GM12878 (cell line): Measurements from ENCODE around the gene DCTN2. TPM values are rescaled to one million over a fixed set of nuclear protein-coding genes. Genes with fewer than 3 reads are reported as not detected.
A peak's percentile ranks its signal among the peaks of the same experiment; 100 is the strongest.

ENCODE experiments used
- CEBPB ChIP-seq, 2 experiments: fragments of 150-350 bp in 1 of 2; IDR thresholded peaks; 2 replicates each; pipeline ENCODE4 v1.6.1; 2012 to 2014; ENCODE audit warnings: low read depth in 2 of 2, low read length in 2 of 2, borderline replicate concordance in 1 of 2, inconsistent platforms in 1 of 2
- CHD4 ChIP-seq: fragments of 200-600 bp; sonication (generic); IDR thresholded peaks from 2 replicates; pipeline ENCODE4 v1.6.1; 2016; ENCODE audit warnings: mild to moderate bottlenecking
- FOXM1 ChIP-seq: IDR thresholded peaks from 2 replicates; pipeline ENCODE4 v1.6.1; 2012; ENCODE audit warnings: low read depth, mild to moderate bottlenecking, inconsistent platforms, low read length, moderate library complexity
- GATAD2B ChIP-seq: fragments of 450-650 bp; conservative IDR thresholded peaks from 2 replicates; pipeline ENCODE4 v1.6.1; 2017; ENCODE audit warnings: low read depth, mild to moderate bottlenecking, moderate library complexity
- HCFC1 ChIP-seq: fragments of 150-350 bp; IDR thresholded peaks from 2 replicates; pipeline ENCODE4 v1.6.1; 2014; ENCODE audit warnings: low read length
- IRF4 ChIP-seq: IDR thresholded peaks from 2 replicates; pipeline ENCODE4 v1.6.1; 2011; ENCODE audit warnings: low read depth, low read length
- KDM1A ChIP-seq: fragments of 200-600 bp; sonication (generic); IDR thresholded peaks from 2 replicates; pipeline ENCODE4 v1.6.1; 2016; ENCODE audit warnings: borderline replicate concordance
- MEF2A ChIP-seq: IDR thresholded peaks from 2 replicates; pipeline ENCODE4 v1.6.1; 2011; ENCODE audit warnings: low read depth, mild to moderate bottlenecking, low read length, moderate library complexity; ENCODE audit not compliant: insufficient read depth
- NR2C1 ChIP-seq: fragments of 450-650 bp; IDR thresholded peaks from 2 replicates; pipeline ENCODE4 v1.6.1; 2017; ENCODE audit warnings: antibody characterized with exemption, mild to moderate bottlenecking, moderate library complexity
- PAX8 ChIP-seq: fragments of 450-650 bp; IDR thresholded peaks from 2 replicates; pipeline ENCODE4 v1.6.1; 2017; ENCODE audit warnings: mild to moderate bottlenecking, moderate library complexity
- POLR2AphosphoS2 ChIP-seq: IDR thresholded peaks from 2 replicates; pipeline ENCODE4 v1.6.1; 2011; ENCODE audit warnings: low read depth, mild to moderate bottlenecking, low read length, improper control_type of control experiment, moderate library complexity
- POLR2AphosphoS5 ChIP-seq: IDR thresholded peaks from 2 replicates; pipeline ENCODE4 v1.6.1; 2011; ENCODE audit warnings: mild to moderate bottlenecking, low read length, inconsistent platforms
- SP1 ChIP-seq: IDR thresholded peaks from one replicate; pipeline ENCODE4 v1.6.1; 2011; ENCODE audit warnings: low read depth, low read length
- SREBF2 ChIP-seq: IDR thresholded peaks from 2 replicates; pipeline ENCODE4 v1.6.1; 2012; ENCODE audit warnings: mild to moderate bottlenecking, low read length
- STAT1 ChIP-seq: fragments of 450-650 bp; conservative IDR thresholded peaks from 2 replicates; pipeline ENCODE4 v1.6.1; 2014; ENCODE audit warnings: antibody characterized with exemption, mild to moderate bottlenecking
- TCF12 ChIP-seq: IDR thresholded peaks from 2 replicates; pipeline ENCODE4 v1.6.1; 2011; ENCODE audit warnings: low read depth, mild to moderate bottlenecking, low read length
- ZNF24 ChIP-seq: fragments of 450-650 bp; IDR thresholded peaks from 2 replicates; pipeline ENCODE4 v1.6.1; 2017; ENCODE audit warnings: antibody characterized with exemption, mild to moderate bottlenecking
- polyA plus RNA-seq, 11 experiments: library from polyadenylated mRNA; depleted of rRNA in 4 of 11; unstranded in 6 of 11; stranded (reverse) in 5 of 11; fragments of >200 nt; fragmentation: Nextera tagmentation in 4 of 11; fragmentation: Illumina TruSeq in 1 of 11; extraction: Ambion mirVana in 4 of 11; extraction: Trizol in 1 of 11; gene quantifications; 1 replicate in 1 of 11; 2 replicates in 10 of 11; pipeline versions ENCODE4 v1.2.1 to v1.2.3, GENCODE V29; 2011 to 2016; ENCODE audit warnings: inconsistent platforms in 2 of 11, missing spikeins in 2 of 11, low read depth in 1 of 11
- total RNA-seq, 4 experiments: library from RNA; depleted of rRNA in 3 of 4; stranded (reverse); fragments of >200 nt in 3 of 4; fragmentation: Illumina TruSeq in 1 of 4; extraction: Trizol in 1 of 4; gene quantifications; 2 replicates each; pipeline versions ENCODE4 v1.2.1 to v1.2.3, GENCODE V29; 2013 to 2021
- TF ChIP-seq, protein P1 (sequence below): fragments of 450-650 bp; IDR thresholded peaks from 2 replicates; pipeline ENCODE4 v1.6.1; 2017; ENCODE audit warnings: antibody characterized with exemption, mild to moderate bottlenecking, moderate library complexity
- TF ChIP-seq, protein P2 (sequence below): fragments of 450-650 bp; IDR thresholded peaks from 2 replicates; pipeline ENCODE4 v1.6.1; 2016; ENCODE audit warnings: mild to moderate bottlenecking
- TF ChIP-seq, protein P3 (sequence below): fragments of 450-650 bp; IDR thresholded peaks from 2 replicates; pipeline ENCODE4 v1.6.1; 2017; ENCODE audit warnings: mild to moderate bottlenecking, low read depth, inconsistent platforms; ENCODE audit not compliant: poor library complexity, severe bottlenecking
- TF ChIP-seq, protein P4 (sequence below): IDR thresholded peaks from 2 replicates; pipeline ENCODE4 v1.6.1; 2012; ENCODE audit warnings: low read depth, low read length, improper control_type of control experiment
- TF ChIP-seq, protein P5 (sequence below): fragments of 450-650 bp; IDR thresholded peaks from 2 replicates; pipeline ENCODE4 v1.6.1; 2017; ENCODE audit warnings: low read depth, mild to moderate bottlenecking, moderate library complexity

DCTN2 gene
- total and polyA plus RNA-seq, 10 of the 15 experiments (the other 5 are each of a cell fraction or from before 2014, with no cell fraction given): 32.3 to 171 (median 100) TPM

DNA sequence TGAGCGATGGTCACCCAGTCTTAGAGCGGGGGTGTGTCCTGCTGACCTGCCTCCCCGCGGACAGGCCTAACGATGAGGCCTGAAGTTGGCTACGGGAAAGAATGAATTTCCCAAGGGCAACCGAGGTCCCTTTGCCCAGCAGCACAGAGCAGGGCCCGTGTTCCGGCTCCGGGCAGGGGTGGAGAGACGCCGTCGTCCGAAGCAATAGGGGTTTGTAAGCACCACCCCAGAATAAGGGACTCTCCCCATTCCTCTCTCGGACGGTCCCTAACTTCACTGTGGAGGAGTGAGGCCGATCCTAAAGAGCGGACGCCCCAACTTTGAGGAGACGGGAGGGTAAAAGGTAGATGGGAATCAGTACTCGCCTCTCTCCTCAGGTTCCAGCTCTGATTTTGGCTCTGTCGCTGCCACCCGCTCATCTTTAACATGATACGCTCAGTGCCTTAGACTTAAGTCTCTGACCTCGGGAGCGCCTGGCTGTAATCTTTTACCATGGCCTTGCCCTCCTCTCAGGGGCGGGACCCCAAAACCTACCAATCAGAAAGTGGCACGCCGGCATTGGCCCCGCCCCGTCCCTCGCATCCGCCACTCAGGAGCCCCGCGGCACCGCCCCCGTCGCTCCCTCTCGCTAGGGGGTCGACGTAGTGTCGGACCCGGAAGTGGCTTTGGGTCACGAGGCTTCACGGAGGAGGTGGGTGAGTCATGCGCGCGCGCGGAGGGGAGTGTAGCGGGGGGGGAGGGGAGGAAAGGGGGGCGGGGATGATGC is 26.8 kb downstream of the DCTN2 start, which contains the start of gene DDIT3 (continued):
- no peak for TF ChIP-seq SREBF2
- no peak for TF ChIP-seq CHD4
- no peak for TF ChIP-seq HCFC1
- no peak for TF ChIP-seq MEF2A
- TF ChIP-seq STAT1: peak; percentile 49; the same call in 1 of the 2 replicates
- TF ChIP-seq, protein P1, sequence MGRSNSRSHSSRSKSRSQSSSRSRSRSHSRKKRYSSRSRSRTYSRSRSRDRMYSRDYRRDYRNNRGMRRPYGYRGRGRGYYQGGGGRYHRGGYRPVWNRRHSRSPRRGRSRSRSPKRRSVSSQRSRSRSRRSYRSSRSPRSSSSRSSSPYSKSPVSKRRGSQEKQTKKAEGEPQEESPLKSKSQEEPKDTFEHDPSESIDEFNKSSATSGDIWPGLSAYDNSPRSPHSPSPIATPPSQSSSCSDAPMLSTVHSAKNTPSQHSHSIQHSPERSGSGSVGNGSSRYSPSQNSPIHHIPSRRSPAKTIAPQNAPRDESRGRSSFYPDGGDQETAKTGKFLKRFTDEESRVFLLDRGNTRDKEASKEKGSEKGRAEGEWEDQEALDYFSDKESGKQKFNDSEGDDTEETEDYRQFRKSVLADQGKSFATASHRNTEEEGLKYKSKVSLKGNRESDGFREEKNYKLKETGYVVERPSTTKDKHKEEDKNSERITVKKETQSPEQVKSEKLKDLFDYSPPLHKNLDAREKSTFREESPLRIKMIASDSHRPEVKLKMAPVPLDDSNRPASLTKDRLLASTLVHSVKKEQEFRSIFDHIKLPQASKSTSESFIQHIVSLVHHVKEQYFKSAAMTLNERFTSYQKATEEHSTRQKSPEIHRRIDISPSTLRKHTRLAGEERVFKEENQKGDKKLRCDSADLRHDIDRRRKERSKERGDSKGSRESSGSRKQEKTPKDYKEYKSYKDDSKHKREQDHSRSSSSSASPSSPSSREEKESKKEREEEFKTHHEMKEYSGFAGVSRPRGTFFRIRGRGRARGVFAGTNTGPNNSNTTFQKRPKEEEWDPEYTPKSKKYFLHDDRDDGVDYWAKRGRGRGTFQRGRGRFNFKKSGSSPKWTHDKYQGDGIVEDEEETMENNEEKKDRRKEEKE: no peak
- TF ChIP-seq POLR2AphosphoS2: peak; percentile 99
- TF ChIP-seq POLR2AphosphoS5: peak; percentile 100
- TF ChIP-seq CEBPB (IDR thresholded peaks at IDR 0.05; ENCODE audit: borderline replicate concordance in 1 of 2, low read depth in 2 of 2, low read length in 2 of 2): no peak
- no peak for TF ChIP-seq GATAD2B
- TF ChIP-seq SP1: peak; percentile 85
- no peak for TF ChIP-seq ZNF24
- no peak; the same call in 1 of the 2 replicates for TF ChIP-seq PAX8
- no peak for TF ChIP-seq FOXM1
- no peak for TF ChIP-seq KDM1A
- TF ChIP-seq NR2C1: peak; percentile 55
- 0 out of 2 replicates have a peak, but pooled peaks have one; percentile 25 for TF ChIP-seq IRF4
- TF ChIP-seq, protein P2, sequence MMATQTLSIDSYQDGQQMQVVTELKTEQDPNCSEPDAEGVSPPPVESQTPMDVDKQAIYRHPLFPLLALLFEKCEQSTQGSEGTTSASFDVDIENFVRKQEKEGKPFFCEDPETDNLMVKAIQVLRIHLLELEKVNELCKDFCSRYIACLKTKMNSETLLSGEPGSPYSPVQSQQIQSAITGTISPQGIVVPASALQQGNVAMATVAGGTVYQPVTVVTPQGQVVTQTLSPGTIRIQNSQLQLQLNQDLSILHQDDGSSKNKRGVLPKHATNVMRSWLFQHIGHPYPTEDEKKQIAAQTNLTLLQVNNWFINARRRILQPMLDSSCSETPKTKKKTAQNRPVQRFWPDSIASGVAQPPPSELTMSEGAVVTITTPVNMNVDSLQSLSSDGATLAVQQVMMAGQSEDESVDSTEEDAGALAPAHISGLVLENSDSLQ: peak; percentile 95
- peak; percentile 54; the same call in 1 of the 2 replicates for TF ChIP-seq TCF12
- TF ChIP-seq, protein P3, sequence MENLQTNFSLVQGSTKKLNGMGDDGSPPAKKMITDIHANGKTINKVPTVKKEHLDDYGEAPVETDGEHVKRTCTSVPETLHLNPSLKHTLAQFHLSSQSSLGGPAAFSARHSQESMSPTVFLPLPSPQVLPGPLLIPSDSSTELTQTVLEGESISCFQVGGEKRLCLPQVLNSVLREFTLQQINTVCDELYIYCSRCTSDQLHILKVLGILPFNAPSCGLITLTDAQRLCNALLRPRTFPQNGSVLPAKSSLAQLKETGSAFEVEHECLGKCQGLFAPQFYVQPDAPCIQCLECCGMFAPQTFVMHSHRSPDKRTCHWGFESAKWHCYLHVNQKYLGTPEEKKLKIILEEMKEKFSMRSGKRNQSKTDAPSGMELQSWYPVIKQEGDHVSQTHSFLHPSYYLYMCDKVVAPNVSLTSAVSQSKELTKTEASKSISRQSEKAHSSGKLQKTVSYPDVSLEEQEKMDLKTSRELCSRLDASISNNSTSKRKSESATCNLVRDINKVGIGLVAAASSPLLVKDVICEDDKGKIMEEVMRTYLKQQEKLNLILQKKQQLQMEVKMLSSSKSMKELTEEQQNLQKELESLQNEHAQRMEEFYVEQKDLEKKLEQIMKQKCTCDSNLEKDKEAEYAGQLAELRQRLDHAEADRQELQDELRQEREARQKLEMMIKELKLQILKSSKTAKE: peak; percentile 65
- TF ChIP-seq, protein P4, sequence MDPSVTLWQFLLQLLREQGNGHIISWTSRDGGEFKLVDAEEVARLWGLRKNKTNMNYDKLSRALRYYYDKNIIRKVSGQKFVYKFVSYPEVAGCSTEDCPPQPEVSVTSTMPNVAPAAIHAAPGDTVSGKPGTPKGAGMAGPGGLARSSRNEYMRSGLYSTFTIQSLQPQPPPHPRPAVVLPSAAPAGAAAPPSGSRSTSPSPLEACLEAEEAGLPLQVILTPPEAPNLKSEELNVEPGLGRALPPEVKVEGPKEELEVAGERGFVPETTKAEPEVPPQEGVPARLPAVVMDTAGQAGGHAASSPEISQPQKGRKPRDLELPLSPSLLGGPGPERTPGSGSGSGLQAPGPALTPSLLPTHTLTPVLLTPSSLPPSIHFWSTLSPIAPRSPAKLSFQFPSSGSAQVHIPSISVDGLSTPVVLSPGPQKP: peak; percentile 34; the same call in 1 of the 2 replicates
- TF ChIP-seq, protein P5, sequence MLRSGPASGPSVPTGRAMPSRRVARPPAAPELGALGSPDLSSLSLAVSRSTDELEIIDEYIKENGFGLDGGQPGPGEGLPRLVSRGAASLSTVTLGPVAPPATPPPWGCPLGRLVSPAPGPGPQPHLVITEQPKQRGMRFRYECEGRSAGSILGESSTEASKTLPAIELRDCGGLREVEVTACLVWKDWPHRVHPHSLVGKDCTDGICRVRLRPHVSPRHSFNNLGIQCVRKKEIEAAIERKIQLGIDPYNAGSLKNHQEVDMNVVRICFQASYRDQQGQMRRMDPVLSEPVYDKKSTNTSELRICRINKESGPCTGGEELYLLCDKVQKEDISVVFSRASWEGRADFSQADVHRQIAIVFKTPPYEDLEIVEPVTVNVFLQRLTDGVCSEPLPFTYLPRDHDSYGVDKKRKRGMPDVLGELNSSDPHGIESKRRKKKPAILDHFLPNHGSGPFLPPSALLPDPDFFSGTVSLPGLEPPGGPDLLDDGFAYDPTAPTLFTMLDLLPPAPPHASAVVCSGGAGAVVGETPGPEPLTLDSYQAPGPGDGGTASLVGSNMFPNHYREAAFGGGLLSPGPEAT: peak; percentile 35
